Subcutaneous abdominal adipose tissue (tissue), 5 donors: ENCODE data around the gene NALF2.

Experiments
- H3K27ac ChIP-seq: one replicate; pipeline ENCODE4 v1.7.0; 2013; ENCODE audit warnings: low read depth, mild to moderate bottlenecking, inconsistent platforms, low read length, moderate library complexity
- H3K27me3 ChIP-seq, 5 donors: one replicate each; pipeline ENCODE4 v1.7.0; 2013; ENCODE audit warnings: low read length in 5 of 5, inconsistent platforms in 1 of 5; ENCODE audit not compliant: control insufficient read depth in 5 of 5, insufficient read depth in 4 of 5
- H3K36me3 ChIP-seq, 5 donors: one replicate each; pipeline ENCODE4 v1.7.0; 2013; ENCODE audit warnings: low read length in 5 of 5; ENCODE audit not compliant: control insufficient read depth in 5 of 5, insufficient read depth in 5 of 5
- H3K4me1 ChIP-seq, 5 donors: one replicate each; pipeline ENCODE4 v1.7.0; 2013; ENCODE audit warnings: low read length in 5 of 5, mild to moderate bottlenecking in 3 of 5, moderate library complexity in 1 of 5; ENCODE audit not compliant: control insufficient read depth in 5 of 5, insufficient read depth in 5 of 5
- H3K4me3 ChIP-seq, 5 donors: one replicate each; pipeline ENCODE4 v1.7.0; 2013; ENCODE audit warnings: low read length in 5 of 5, low read depth in 1 of 5
- H3K9ac ChIP-seq, 5 donors: one replicate each; pipeline ENCODE4 v1.7.0; 2013; ENCODE audit warnings: low read length in 5 of 5, mild to moderate bottlenecking in 4 of 5, moderate library complexity in 3 of 5
- H3K9me3 ChIP-seq, 5 donors: one replicate each; pipeline ENCODE4 v1.7.0; 2013; ENCODE audit warnings: low read length in 5 of 5; ENCODE audit not compliant: control insufficient read depth in 5 of 5
- donor health status: healthy.
- donor health status: healthy.
- donor health status: healthy.
- donor health status: healthy.
- donor health status: healthy.

The NALF2 gene

GRCh38 chrX:69551421-69552009 lies 47.4 kb downstream of the NALF2 start:
- H3K27ac ChIP-seq: no peak overlapping the region
- H3K9me3 ChIP-seq: peaks cover 0 to 7% (median 2%) of the 10 kb centered on the region in 5 donors

GRCh38 chrX:69552512-69552911 lies 48.4 kb downstream of the NALF2 start:
- Histone ChIP-seq H3K36me3 (no peaks in the 10 kb centered on the region), H3K4me3 (no peak overlapping the region), H3K27me3 (peaks cover 6 to 24% (median 10%) of the 10 kb centered on the region in 5 donors), H3K27ac (no peak overlapping the region), H3K4me1 (peaks cover 0 to 15% (median 14%) of the 10 kb centered on the region in 5 donors), H3K9ac (no peak overlapping the region), H3K9me3 (no peaks in the 10 kb centered on the region)

More at GRCh38 chrX:69551421-69552009, 47.4 kb downstream of the NALF2 start:
- peaks cover 0 to 15% (median 10%) of the 10 kb centered on the region in 5 donors for H3K4me1 ChIP-seq
- no peak overlapping the region for H3K9ac ChIP-seq
- H3K27me3 ChIP-seq: peaks cover 6 to 24% (median 12%) of the 10 kb centered on the region in 5 donors
- H3K36me3 ChIP-seq: no peaks in the 10 kb centered on the region
- no peak overlapping the region for H3K4me3 ChIP-seq
